HG02588 (cell line): ENCODE data around the gene C7orf25.
A peak's percentile ranks its signal among the peaks of the same experiment; 100 is the strongest.

Experiments used
- ATAC-seq: cut with Tn5 transposase; IDR thresholded peaks from one replicate; pipeline ENCODE4 v1.9.1; 2021; ENCODE audit warnings: mild to moderate bottlenecking, moderate library complexity; ENCODE audit not compliant: unreplicated experiment

The C7orf25 gene

DNA sequence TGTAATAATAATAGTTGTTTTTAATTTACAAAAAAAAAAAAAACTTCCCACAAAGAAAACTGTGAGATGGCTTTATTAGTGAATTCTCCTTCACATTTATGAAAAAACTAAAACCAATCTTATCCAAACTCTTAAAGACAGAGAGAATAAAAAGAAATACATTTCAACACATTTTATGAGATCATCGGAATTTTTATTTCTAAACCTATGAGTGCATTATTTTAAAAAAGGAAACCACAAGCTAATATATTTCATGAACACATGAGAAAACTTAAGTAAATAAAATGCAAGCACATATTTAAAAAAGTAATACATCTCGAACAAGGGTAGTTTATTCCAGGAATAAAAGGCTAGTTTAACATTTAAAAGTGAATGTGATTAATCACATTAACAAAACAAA lies 31.5 kb downstream of the C7orf25 start:
- no peak for ATAC-seq

- ATAC-seq, result no peak
Measured at GRCh38 chr7:42878303-42878702, 33.6 kb downstream of the C7orf25 start.

GRCh38 chr7:42877862-42878261 lies 34.0 kb downstream of the C7orf25 start:
- ATAC-seq, result no peak

DNA sequence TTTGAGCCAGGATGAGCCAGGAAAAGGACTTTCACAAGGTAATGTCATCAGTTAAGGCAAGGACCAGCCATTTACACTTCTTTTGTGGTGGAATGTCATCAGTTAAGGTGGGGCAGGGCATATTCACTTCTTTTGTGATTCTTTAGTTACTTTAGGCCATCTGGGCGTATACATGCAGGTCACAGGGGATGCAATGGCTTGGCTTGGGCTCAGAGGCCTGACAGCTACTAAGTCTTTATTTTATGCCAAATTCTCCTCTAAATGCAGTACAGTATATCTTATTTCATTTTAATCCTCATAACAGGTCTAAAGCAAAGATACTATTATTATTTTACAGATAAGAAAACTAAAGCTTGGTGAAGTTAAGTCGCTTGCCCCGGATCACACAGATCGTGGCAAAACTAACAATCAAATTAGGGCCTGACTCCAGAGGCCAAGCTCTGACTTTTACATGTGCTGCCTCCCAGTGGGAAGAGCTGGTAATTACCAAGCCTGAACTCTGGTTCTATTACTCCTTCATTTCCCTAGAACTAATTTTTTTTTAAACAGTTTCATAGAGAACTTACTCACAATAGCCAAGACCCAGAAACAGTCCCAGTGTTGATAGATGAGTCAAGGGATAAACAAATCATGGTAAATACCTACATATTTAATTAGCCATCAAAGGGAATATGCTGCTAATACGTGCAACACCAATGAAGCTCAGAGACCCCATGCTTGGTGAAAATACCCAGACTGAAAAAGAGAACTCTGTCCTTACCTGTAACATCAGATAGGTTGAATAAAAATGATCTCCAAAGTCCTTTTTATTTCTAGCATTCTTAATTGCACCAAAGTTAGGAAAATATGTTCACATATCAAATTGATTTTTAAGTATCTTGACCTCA lies 35.4 kb downstream of the C7orf25 start:
- peak; percentile 77 for ATAC-seq

- peak; percentile 96 for ATAC-seq
Measured at GRCh38 chr7:42869131-42870020, 42.5 kb downstream of the C7orf25 start.

- ATAC-seq, result no peak
Measured at GRCh38 chr7:42868480-42868879, 43.4 kb downstream of the C7orf25 start.
